ENCODE measurements around the gene TLX2.

TLX2 gene

DNA sequence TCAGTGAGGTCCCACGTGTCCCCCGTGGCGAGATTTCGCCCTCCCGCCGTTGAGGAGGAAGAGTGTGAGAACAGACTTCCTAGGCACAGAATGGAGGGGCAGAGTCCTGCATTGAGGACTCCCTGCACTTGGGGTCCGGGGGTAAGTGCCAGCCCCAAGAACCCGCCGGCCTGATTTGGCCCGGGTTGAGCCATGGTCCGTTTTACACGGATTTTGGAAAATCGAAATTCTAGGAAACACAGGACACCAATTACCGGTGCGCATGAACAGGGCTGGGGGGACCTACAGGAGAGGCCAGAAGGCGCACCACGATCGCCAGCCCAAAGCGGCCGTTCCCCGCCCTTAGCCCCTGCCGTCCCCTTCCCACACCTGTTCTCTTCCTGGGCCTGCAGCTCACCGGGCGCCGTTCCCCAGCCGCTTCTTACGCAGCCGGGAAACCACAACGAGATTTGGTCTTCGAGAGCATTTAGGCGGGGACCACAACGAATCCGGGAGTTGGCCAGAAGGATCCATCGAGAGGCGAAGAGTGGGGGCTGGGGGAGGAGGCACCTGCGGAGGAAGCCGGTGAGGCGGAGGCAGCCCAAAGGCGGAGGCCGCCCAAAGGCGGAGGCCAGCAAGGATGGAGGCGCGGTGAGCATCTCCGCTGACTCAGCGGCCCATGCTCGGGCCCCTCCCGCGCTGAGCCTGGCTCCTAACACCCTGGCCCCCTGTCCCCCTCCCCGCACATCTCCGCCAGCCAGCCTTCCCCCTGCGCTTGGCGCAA is 464 bp upstream of the TLX2 start:
- DNase-seq: peak; percentile 38

DNA sequence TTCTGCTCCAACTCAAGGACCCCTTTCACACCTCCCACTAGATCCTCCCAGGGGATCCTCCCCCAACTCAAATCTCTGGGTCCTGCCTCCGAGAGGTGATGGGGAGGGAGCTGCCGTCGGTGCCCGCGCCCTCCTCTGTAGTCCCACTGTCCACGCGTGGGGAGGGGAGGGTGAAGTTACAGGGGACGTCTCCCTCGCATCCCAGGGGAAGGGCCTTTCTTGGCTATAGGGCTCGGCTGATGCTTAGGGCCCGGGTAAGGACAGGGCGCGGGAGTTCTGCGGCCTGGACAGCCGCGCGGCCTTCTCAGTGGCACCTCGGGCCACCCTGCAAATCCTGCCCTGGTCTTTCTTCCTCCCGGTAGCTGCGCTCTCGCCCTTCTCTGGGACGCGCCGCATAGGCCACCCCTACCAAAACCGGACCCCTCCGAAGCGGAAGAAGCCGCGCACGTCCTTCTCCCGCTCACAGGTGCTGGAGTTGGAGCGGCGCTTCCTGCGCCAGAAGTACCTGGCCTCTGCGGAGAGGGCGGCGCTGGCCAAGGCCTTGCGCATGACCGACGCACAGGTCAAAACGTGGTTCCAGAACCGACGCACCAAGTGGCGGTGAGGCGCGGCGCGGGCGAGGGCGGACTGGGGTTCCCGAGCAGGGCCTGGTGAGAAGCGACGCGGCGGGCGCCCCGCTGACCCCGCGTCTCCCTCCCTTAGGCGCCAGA is 1.2 kb downstream of the TLX2 start:
- no peak for DNase-seq

GRCh38 chr2:74515981-74516633 is 1.9 kb downstream of the TLX2 start:
- DNase-seq: peak; percentile 81

DNA sequence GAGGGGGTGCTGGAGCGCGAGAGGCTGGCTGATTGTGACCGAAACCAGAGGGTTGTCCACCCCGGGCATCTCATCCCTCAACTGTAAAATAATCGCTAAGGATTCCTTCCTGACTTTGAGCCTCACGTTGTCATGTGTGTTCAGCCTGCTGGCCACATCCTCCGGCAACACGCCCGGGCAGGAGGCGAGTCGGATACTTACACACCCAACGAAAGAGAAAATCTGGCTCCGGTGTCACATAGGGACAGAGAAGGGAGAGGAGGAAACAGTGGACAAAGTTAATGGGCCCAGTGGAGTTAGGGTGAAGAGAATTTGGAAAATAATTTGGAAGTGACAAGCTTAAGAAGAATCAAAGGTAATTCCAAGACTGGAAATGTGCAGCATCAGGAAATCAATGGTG is 2.4 kb downstream of the TLX2 start:
- no peak for DNase-seq

- no peak for DNase-seq
These were observed 8.3 kb downstream of the TLX2 start for GRCh38 chr2:74522516-74522915.

GRCh38 chr2:74524005-74524404 is 9.8 kb downstream of the TLX2 start:
- no peak for DNase-seq

DNA sequence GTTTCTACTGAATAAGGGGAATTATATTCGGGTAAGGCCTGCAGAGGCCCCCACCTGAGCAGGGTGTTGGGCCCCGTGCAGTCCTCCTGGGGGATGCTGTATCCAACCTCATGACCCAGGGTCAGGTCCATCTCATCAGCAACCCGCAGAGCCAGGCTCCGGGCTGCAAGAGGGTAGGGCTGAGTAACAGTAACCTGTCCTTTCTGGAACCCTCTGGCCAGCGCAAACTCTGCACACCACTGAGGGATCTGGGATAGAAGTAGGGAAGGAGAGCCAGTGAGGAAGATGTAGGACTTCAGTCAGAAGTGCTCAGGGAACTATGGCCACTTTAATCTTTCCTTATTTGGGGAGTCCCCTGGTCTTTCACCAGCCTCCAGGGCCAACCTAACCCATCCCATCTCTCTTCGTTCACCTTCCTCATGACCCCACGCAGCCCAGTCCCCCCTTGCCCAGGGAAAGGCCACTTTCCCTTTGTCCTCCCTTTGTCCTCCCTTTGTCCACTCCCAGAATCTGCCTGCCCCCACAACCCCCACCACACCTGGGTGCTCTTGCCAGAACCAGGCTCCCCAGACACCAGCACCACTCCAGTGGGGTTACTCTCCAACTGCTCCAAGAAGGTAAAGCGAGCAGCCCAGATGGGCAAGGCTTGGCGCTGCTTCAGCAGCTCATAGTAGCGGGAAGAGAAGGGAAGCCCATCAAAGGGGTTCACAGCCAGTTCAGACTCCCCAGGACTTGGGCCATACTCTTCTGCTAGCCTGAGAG is 10.9 kb downstream of the TLX2 start:
- no peak for DNase-seq

DNA sequence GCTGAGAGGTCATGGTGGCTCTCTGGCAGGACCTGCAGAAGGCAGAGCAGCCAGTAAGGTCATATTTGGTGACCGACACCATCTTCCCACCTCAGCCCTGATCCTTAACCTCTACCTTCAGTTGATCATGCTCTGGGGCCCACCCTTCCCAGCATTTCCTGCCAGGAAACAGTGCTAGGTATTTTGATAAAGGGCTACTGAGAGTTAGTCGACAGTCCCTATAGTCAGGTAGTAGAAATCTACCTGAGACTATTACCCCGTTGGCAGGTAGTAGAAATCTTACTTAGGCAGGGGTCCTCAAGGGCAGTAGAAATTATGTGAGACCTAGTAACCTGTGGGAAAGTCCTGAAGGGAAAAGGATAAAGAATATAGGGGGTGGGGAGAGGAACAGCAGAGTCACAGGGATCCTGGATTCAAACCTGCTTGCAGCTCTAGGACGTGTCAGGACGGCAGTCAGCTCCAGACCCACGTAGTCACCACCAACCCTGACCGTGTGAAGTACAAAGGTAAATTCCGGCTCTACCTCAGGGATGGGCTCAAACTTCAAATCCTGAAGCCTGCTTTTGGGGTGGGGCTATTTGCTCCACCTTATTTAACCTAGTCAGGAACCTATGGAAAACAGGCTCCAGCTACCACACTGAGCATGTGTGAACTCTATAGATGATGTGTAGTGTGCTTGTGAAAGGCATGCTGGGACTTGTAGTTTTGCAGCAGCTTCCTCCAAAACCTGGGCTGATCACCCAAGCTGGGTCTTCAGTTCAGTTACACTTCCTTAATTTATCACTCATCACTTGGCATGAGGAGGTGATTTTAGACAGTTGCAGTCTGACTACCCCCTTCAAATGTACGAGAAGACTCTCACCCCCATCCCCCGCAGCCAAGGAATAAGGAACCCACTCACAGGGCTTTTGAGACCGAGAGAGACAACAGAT is 11.7 kb downstream of the TLX2 start, which contains the start of gene DQX1:
Gene DQX1 (minus strand): TSS at position 515 of the 932 bp plus-strand sequence. CDS start 502 bp downstream, at position 13.
- peak; percentile 49 for DNase-seq

GRCh38 chr2:74526649-74527230 is 12.5 kb downstream of the TLX2 start:
- no peak for DNase-seq

- DNase-seq: no peak
These were observed 13.5 kb downstream of the TLX2 start for GRCh38 chr2:74527741-74528140.

DNA sequence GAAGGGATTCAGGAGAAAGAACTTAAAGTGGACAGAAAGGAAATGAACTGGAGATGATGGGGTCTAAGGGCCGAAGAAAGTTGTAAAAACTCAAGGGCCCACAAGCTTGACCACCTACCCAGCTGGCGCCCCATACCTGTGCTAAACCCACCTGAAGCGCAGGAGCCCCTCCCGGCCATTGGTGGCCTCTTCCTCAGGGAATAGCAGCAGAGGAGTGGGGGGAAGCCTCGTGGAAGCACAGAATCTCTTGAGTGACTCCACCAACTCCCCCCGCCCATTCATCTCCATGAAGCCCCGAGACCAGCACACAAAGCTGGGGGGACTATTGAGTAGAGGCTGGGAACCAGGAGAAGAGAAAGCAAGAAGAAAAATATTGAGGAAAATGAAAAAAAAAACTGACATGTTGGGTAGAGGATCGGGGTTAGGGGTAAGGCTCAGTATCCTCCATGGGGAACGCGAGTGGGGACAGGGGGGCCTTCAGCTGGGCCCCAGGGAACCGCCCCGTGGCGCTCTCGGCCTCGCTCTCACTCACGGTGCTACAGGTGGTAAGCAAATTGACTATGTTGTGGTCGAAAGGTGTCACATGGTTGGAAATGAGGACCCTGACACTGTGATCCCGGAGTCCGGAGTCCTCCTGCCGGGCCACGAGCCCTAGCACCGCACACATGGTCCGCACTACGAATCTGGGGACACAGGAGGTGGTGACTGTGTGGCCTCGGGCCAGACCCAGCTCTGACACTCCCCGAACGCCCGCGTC is 14.5 kb downstream of the TLX2 start:
- peak; percentile 28 for DNase-seq

- peak; percentile 90 for DNase-seq
These were observed 15.3 kb downstream of the TLX2 start, which contains the start of the genes AUP1 and HTRA2 for GRCh38 chr2:74529357-74530238. AUP1 (minus strand) TSS chr2:74529706; CDS start chr2:74529629, 77 bp downstream. HTRA2 (plus strand) TSS chr2:74529933; CDS start chr2:74530007, 74 bp downstream.

DNA sequence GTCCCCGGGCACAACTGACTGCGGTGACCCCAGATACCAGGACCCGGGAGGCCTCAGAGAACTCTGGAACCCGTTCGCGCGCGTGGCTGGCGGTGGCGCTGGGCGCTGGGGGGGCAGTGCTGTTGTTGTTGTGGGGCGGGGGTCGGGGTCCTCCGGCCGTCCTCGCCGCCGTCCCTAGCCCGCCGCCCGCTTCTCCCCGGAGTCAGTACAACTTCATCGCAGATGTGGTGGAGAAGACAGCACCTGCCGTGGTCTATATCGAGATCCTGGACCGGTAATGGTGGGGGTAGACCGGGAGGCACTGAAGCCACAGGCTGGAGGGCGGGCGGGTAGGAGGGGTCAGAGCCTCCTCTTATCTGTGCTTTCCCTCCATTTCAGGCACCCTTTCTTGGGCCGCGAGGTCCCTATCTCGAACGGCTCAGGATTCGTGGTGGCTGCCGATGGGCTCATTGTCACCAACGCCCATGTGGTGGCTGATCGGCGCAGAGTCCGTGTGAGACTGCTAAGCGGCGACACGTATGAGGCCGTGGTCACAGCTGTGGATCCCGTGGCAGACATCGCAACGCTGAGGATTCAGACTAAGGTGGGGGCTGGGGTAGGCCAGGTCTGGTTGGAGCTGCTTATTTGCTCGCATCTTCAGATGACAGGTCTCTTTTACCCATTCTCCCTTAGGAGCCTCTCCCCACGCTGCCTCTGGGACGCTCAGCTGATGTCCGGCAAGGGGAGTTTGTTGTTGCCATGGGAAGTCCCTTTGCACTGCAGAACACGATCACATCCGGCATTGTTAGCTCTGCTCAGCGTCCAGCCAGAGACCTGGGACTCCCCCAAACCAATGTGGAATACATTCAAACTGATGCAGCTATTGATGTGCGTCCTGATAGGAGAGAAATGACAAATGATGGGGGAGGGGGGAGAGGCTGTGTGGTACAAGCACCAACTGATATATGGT is 16.3 kb downstream of the TLX2 start:
- peak; percentile 70 for DNase-seq

GRCh38 chr2:74531666-74532065 is 17.4 kb downstream of the TLX2 start:
- DNase-seq: no peak

GRCh38 chr2:74532222-74532621 is 18.0 kb downstream of the TLX2 start:
- peak; percentile 64 for DNase-seq

DNA sequence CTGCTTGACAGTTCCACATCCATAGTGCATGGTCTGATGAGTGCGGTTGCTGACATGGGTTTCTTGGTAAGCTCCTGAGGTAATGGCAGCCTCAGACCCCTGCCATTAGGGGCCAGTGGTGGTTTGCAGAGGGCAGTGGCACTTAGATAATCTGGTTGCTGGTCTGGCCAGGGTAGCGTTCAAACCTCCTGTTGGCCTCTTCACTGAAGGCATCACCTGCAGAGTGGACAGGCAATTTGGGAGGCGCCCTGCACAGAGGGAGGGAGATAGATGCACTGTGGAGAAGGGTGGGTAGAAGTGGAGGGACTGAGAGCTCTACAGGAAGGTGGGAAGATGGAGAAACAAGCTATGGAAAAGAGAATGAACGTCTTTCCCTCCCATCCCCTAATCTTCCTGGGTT is 19.2 kb downstream of the TLX2 start:
- no peak for DNase-seq

GRCh38 chr2:74534411-74534810 is 20.2 kb downstream of the TLX2 start:
- DNase-seq: no peak

- DNase-seq: no peak
These were observed 21.3 kb downstream of the TLX2 start for GRCh38 chr2:74535440-74535965.
